Measurements from ENCODE around the gene TIMM17B. TPM values are rescaled to one million over a fixed set of nuclear protein-coding genes. Genes with fewer than 3 reads are reported as not detected.

The TIMM17B gene
- total RNA-seq, 4 donors from 2014 or later = 13.7 to 34.1 (median 29.4) TPM

GRCh38 chrX:48911412-48912182, 14.0 kb upstream of the TIMM17B start, which contains the start of gene SLC35A2:
Gene SLC35A2, minus strand, starts transcription at chrX:48911646. Its CDS starts 10 bp downstream, at chrX:48911636.
- DNase-seq (ENCODE audit: low spot score) (peak; percentile 52), ATAC-seq (ENCODE audit: low FRiP score) (peak; percentile 79)
- no peak for TF ChIP-seq CTCF (IDR thresholded peaks at IDR 0.05)

GRCh38 chrX:48910926-48911411, 13.4 kb upstream of the TIMM17B start:
- ATAC-seq (ENCODE audit: low FRiP score) (no peak), DNase-seq (ENCODE audit: low spot score) (no peak)
- no peak for TF ChIP-seq CTCF (IDR thresholded peaks at IDR 0.05)

GRCh38 chrX:48909703-48910294, 12.2 kb upstream of the TIMM17B start:
- no peak for ATAC-seq (ENCODE audit: low FRiP score)
- TF ChIP-seq CTCF (IDR thresholded peaks at IDR 0.05) = no peak
- no peak for DNase-seq (ENCODE audit: low spot score)

- ATAC-seq (ENCODE audit: low FRiP score) = no peak
- DNase-seq (ENCODE audit: low spot score) = no peak
- no peak for TF ChIP-seq CTCF (IDR thresholded peaks at IDR 0.05)
Measured at GRCh38 chrX:48908600-48908999, 11.0 kb upstream of the TIMM17B start.

GRCh38 chrX:48905090-48905790, 7.7 kb upstream of the TIMM17B start:
- DNase-seq (ENCODE audit: low spot score) = no peak
- no peak for TF ChIP-seq CTCF (IDR thresholded peaks at IDR 0.05)
- no peak for ATAC-seq (ENCODE audit: low FRiP score)

GRCh38 chrX:48904626-48905025, 7.1 kb upstream of the TIMM17B start:
- TF ChIP-seq CTCF (IDR thresholded peaks at IDR 0.05) = no peak
- ATAC-seq (ENCODE audit: low FRiP score) = no peak
- no peak for DNase-seq (ENCODE audit: low spot score)

Data from omental fat pad (tissue), 4 donors.